Measurements from ENCODE around the gene PRKACA.

The PRKACA gene

GRCh38 chr19:14114439-14114838 lies 3.1 kb downstream of the PRKACA start:
- H3K27ac ChIP-seq (ENCODE audit: extremely low read depth, low read depth, low read length), result no peak overlapping the region
- TF ChIP-seq HOXD13 (CRISPR knock-in tag; IDR thresholded peaks at IDR 0.05; ENCODE audit: borderline replicate concordance), result no peak
- TF ChIP-seq ZNF555 (tag by site-specific recombination; conservative IDR thresholded peaks at IDR 0.05), result no peak
- TF ChIP-seq ZNF350 (tag by site-specific recombination; IDR thresholded peaks at IDR 0.05), result no peak
- TF ChIP-seq ZBTB26 (tag by site-specific recombination; optimal IDR thresholded peaks at IDR 0.05), result no peak
- TF ChIP-seq ZNF654 (tag by site-specific recombination; IDR thresholded peaks at IDR 0.05; ENCODE audit: low read depth), result no peak
- TF ChIP-seq ZNF146 (tag by site-specific recombination; IDR thresholded peaks at IDR 0.05), result no peak
- no peak for TF ChIP-seq ZNF768 (tag by site-specific recombination; IDR thresholded peaks at IDR 0.05)
- no peak for TF ChIP-seq ZIC2 (tag by site-specific recombination; IDR thresholded peaks at IDR 0.05)
- no peak for TF ChIP-seq ZNF610 (tag by site-specific recombination; IDR thresholded peaks at IDR 0.05; ENCODE audit: borderline replicate concordance)
- no peak for TF ChIP-seq KLF9 (tag by site-specific recombination; IDR thresholded peaks at IDR 0.05; ENCODE audit: low read depth)
- no peak for TF ChIP-seq ZSCAN5A (tag by site-specific recombination; IDR thresholded peaks at IDR 0.05)
- TF ChIP-seq ZNF169 (tag by site-specific recombination; IDR thresholded peaks at IDR 0.05), result no peak
- TF ChIP-seq ZNF391 (tag by site-specific recombination; IDR thresholded peaks at IDR 0.05; ENCODE audit: borderline replicate concordance, low read depth), result no peak
- H3K9me3 ChIP-seq (ENCODE audit: control insufficient read depth, insufficient read depth, low read depth, low read length), result no peaks in the 10 kb centered on the region
- POLR2A ChIA-PET, result interaction anchor here (5.7 kb wide), 1 partner anchor 22 kb away, joined by 45 read pairs; the partner anchor contains the start of gene ASF1B
- no peak overlapping the region for H3K4me3 ChIP-seq (ENCODE audit: low read depth, low read length)
- H3K4me1 ChIP-seq (ENCODE audit: control insufficient read depth, insufficient read depth, low read length), result peaks cover 11% of the 10 kb centered on the region
- CTCF ChIA-PET, result interaction anchor here (0.6 to 3.5 kb wide), 10 partner anchors 21 to 411 kb away, joined by 3 to 26 read pairs (median 4); partner anchors contain the start of genes ASF1B and DCAF15
- H3K36me3 ChIP-seq (ENCODE audit: control insufficient read depth in 2 of 2, insufficient read depth in 1 of 2, low read length in 2 of 2), result peaks cover 0 to 3% of the 10 kb centered on the region in 2 experiments; a peak in 2 of 3 replicates

GRCh38 chr19:14113762-14114414 lies 3.7 kb downstream of the PRKACA start:
- no peak overlapping the region for H3K27ac ChIP-seq (ENCODE audit: extremely low read depth, low read depth, low read length)
- peaks cover 11% of the 10 kb centered on the region for H3K4me1 ChIP-seq (ENCODE audit: control insufficient read depth, insufficient read depth, low read length)
- ChIA-PET POLR2A (interaction anchor here (0.5 to 5.7 kb wide), 2 partner anchors 22 to 245 kb away, joined by 4 to 45 read pairs; partner anchors contain the start of gene ASF1B), CTCF (interaction anchor here (0.6 to 3.5 kb wide), 9 partner anchors 20 to 412 kb away, joined by 3 to 26 read pairs (median 4); partner anchors contain the start of genes ASF1B and DCAF15)
- no peaks in the 10 kb centered on the region for H3K9me3 ChIP-seq (ENCODE audit: control insufficient read depth, insufficient read depth, low read depth, low read length)
- H3K4me3 ChIP-seq (ENCODE audit: low read depth, low read length), result no peak overlapping the region
- TF ChIP-seq ZNF76 (tag by site-specific recombination; IDR thresholded peaks at IDR 0.05; ENCODE audit: borderline replicate concordance, low read depth), result no peak
- TF ChIP-seq CTCF (tag by site-specific recombination; IDR thresholded peaks at IDR 0.05), result peak; percentile 51; the same call in 1 of the 2 replicates
- peaks cover 0 to 3% of the 10 kb centered on the region in 2 experiments; a peak in 2 of 3 replicates for H3K36me3 ChIP-seq (ENCODE audit: control insufficient read depth in 2 of 2, insufficient read depth in 1 of 2, low read length in 2 of 2)

Measured in HEK293 (cell line).